GM19438 (cell line): Measurements from ENCODE around the gene MSX2.

Experiments used
- ATAC-seq: cut with Tn5 transposase; IDR thresholded peaks from one replicate; pipeline ENCODE4 v1.9.1; 2021; ENCODE audit warnings: low read depth; ENCODE audit not compliant: unreplicated experiment

MSX2 gene

GRCh38 chr5:174717826-174718455, 6.4 kb upstream of the MSX2 start:
- no peak for ATAC-seq

GRCh38 chr5:174718880-174719610, 5.3 kb upstream of the MSX2 start:
- no peak for ATAC-seq

- no peak for ATAC-seq
Observed at GRCh38 chr5:174719793-174720611, 4.4 kb upstream of the MSX2 start.

GRCh38 chr5:174720612-174721529, 3.5 kb upstream of the MSX2 start:
- no peak for ATAC-seq

GRCh38 chr5:174721530-174722432, 2.6 kb upstream of the MSX2 start:
- ATAC-seq: no peak

- no peak for ATAC-seq
Observed at GRCh38 chr5:174722500-174722899, 1.9 kb upstream of the MSX2 start.

- no peak for ATAC-seq
Observed at GRCh38 chr5:174723315-174723978, 935 bp upstream of the MSX2 start.

GRCh38 chr5:174723979-174724483, 351 bp upstream of the MSX2 start:
- ATAC-seq: no peak

GRCh38 chr5:174725261-174725990, 1.0 kb downstream of the MSX2 start:
- no peak for ATAC-seq

- no peak for ATAC-seq
Observed at GRCh38 chr5:174725991-174726601, 1.7 kb downstream of the MSX2 start.

- ATAC-seq: no peak
Observed at GRCh38 chr5:174726916-174727793, 2.8 kb downstream of the MSX2 start.

GRCh38 chr5:174727794-174728680, 3.7 kb downstream of the MSX2 start:
- no peak for ATAC-seq

GRCh38 chr5:174729075-174729680, 4.8 kb downstream of the MSX2 start:
- no peak for ATAC-seq

- no peak for ATAC-seq
Observed at GRCh38 chr5:174731214-174732035, 7.0 kb downstream of the MSX2 start.
